Stomach (tissue), 9 donors: ENCODE data around the gene CCNQ. TPM values are rescaled to one million over a fixed set of nuclear protein-coding genes. Genes with fewer than 3 reads are reported as not detected.

Experiments
- DNase-seq, 2 donors: peaks; one replicate each; pipeline versions ENCODE4 v3.0.0 to v3.0.0-alpha.2; 2013 to 2019
- H3K27ac ChIP-seq, 5 donors: fragments of 200-600 bp in 4 of 5; sonication (generic) in 4 of 5; one replicate each; pipeline ENCODE4 v1.5.1; 2013 to 2019; ENCODE audit warnings: mild to moderate bottlenecking in 1 of 5, moderate library complexity in 1 of 5
- H3K27me3 ChIP-seq, 3 donors: fragments of 200-600 bp; sonication (generic); one replicate each; pipeline ENCODE4 v1.5.1; 2017 to 2019; ENCODE audit warnings: mixed run types in 1 of 3
- H3K36me3 ChIP-seq, 4 donors: fragments of 200-600 bp; sonication (generic); 1 replicate in 3 of 4; 2 replicates in 1 of 4; pipeline ENCODE4 v1.5.1; 2016 to 2019
- H3K4me1 ChIP-seq, 4 donors: fragments of 200-600 bp; sonication (generic); one replicate each; pipeline ENCODE4 v1.5.1; 2016 to 2019
- H3K4me3 ChIP-seq, 4 donors: fragments of 200-600 bp; sonication (generic) in 3 of 4; one replicate each; pipeline ENCODE4 v1.5.1; 2016 to 2019; ENCODE audit warnings: mild to moderate bottlenecking in 1 of 4
- H3K9me3 ChIP-seq, 4 donors: fragments of 200-600 bp; sonication (generic); one replicate each; pipeline ENCODE4 v1.5.1; 2016 to 2019
- CTCF ChIP-seq, 7 experiments: fragments of 450-650 bp in 4 of 7; fragments of 200-600 bp in 3 of 7; sonication (generic) in 3 of 7; IDR thresholded peaks; one replicate each; pipeline ENCODE4 v1.5.1; 2016 to 2019; ENCODE audit warnings: antibody characterized with exemption in 7 of 7, control low read depth in 2 of 7, mild to moderate bottlenecking in 1 of 7
- EP300 ChIP-seq: sonication (generic); formaldehyde crosslinking; IDR thresholded peaks from one replicate; pipeline ENCODE4 v1.6.1; 2017; ENCODE audit warnings: antibody characterized with exemption
- POLR2A ChIP-seq, 4 donors: fragments of 450-650 bp; IDR thresholded peaks; one replicate each; pipeline ENCODE4 v1.6.1; 2016; ENCODE audit warnings: antibody characterized with exemption in 4 of 4, control low read depth in 2 of 4, mild to moderate bottlenecking in 1 of 4, moderate library complexity in 1 of 4
- POLR2AphosphoS5 ChIP-seq, 3 donors: sonication (generic); formaldehyde crosslinking; IDR thresholded peaks; one replicate each; pipeline ENCODE4 v1.6.1; 2016; ENCODE audit warnings: antibody characterized with exemption in 3 of 3
- WGBS, 5 donors: extraction: QIAGEN DNeasy Blood & Tissue Kit in 3 of 5; methylation state at CpG; one replicate each; pipeline versions ENCODE4 v1.1.5 to v1.1.7; 2013 to 2018; 5-methylcytosine and 5-hydroxymethylcytosine counted together
- intact Hi-C: fragments of 100-400 bp; cut with DNase I; formaldehyde crosslinking; loops from one replicate; pipeline ENCODE4 v1.15.1; 2023; ENCODE audit warnings: low total_unique reads
- polyA plus RNA-seq, 3 donors: library from polyadenylated mRNA; stranded (reverse); fragments of 200-250 nt; gene quantifications; one replicate each; pipeline ENCODE4 v1.2.3, GENCODE V29; 2013
- total RNA-seq, 5 donors: library from RNA; depleted of rRNA; stranded (reverse); fragments of >200 nt; gene quantifications; one replicate each; pipeline versions ENCODE4 v1.1.0 to v1.2.3, GENCODE V29; 2014 to 2016
- donor health status: healthy with polysubstance abuse.
- donor health status: Bipolar disorder and iron deficiency.
- donor health status: healthy.

Gene CCNQ
- total and polyA plus RNA-seq, 8 donors: 0.58 to 55.4 (median 26.2) TPM; not detected in 1

GRCh38 chrX:153578200-153578835 lies 20.6 kb downstream of the CCNQ start:
- Histone ChIP-seq H3K9me3 (no peaks in the 10 kb centered on the region), H3K27me3 (peaks cover 0 to 20% (median 0%) of the 10 kb centered on the region in 3 donors), H3K36me3 (no peaks in the 10 kb centered on the region), H3K4me3 (no peak overlapping the region), H3K27ac (no peak overlapping the region), H3K4me1 (peaks cover 0 to 3% (median 0%) of the 10 kb centered on the region in 4 donors)
- intact Hi-C loops: no loop called here
- no peak for TF ChIP-seq POLR2AphosphoS5 (IDR thresholded peaks at IDR 0.05)
- no peak for TF ChIP-seq CTCF (IDR thresholded peaks at IDR 0.05)
- TF ChIP-seq EP300: no peak
- no peak for TF ChIP-seq POLR2A (IDR thresholded peaks at IDR 0.05)
- WGBS, 5 donors: 75 to 93% (median 87%) methylated on average over 13 to 18 of the region's 18 CpGs
- no peak for DNase-seq

- no peak overlapping the region for H3K27ac ChIP-seq
- no peaks in the 10 kb centered on the region for H3K4me1 ChIP-seq
- intact Hi-C loops: no loop called here
- H3K9me3 ChIP-seq: no peaks in the 10 kb centered on the region
- no peaks in the 10 kb centered on the region for H3K36me3 ChIP-seq
- TF ChIP-seq CTCF (IDR thresholded peaks at IDR 0.05): no peak
- no peak for TF ChIP-seq POLR2A (IDR thresholded peaks at IDR 0.05)
- TF ChIP-seq POLR2AphosphoS5 (IDR thresholded peaks at IDR 0.05): no peak
- no peak for TF ChIP-seq EP300
- peaks cover 0 to 20% (median 8%) of the 10 kb centered on the region in 3 donors for H3K27me3 ChIP-seq
- H3K4me3 ChIP-seq: no peak overlapping the region
- 82 to 94% (median 87%) methylated on average over 6 of the region's 6 CpGs; no CpG with 5 or more reads in 1 of the 5 donors for WGBS, 5 donors
- no peak for DNase-seq
Observed at GRCh38 chrX:153576961-153577360, 22.0 kb downstream of the CCNQ start.

GRCh38 chrX:153576239-153576870 lies 22.6 kb downstream of the CCNQ start:
- Histone ChIP-seq H3K27ac (no peak overlapping the region), H3K9me3 (no peaks in the 10 kb centered on the region), H3K4me1 (no peaks in the 10 kb centered on the region), H3K4me3 (no peak overlapping the region), H3K36me3 (no peaks in the 10 kb centered on the region), H3K27me3 (peaks cover 0 to 16% (median 12%) of the 10 kb centered on the region in 3 donors)
- TF ChIP-seq CTCF (IDR thresholded peaks at IDR 0.05) (no peak), POLR2AphosphoS5 (IDR thresholded peaks at IDR 0.05) (no peak), EP300 (no peak), POLR2A (IDR thresholded peaks at IDR 0.05) (no peak)
- WGBS, 5 donors: 59 to 69% (median 61%) methylated on average over 9 to 10 of the region's 10 CpGs
- intact Hi-C loops: no loop called here
- no peak for DNase-seq

GRCh38 chrX:153573984-153574383 lies 25.0 kb downstream of the CCNQ start:
- WGBS, 5 donors: 65 to 75% (median 72%) methylated on average over 2 to 4 of the region's 4 CpGs
- no peak overlapping the region for H3K27ac ChIP-seq
- DNase-seq: no peak
- H3K36me3 ChIP-seq: no peaks in the 10 kb centered on the region
- TF ChIP-seq CTCF (IDR thresholded peaks at IDR 0.05): no peak
- TF ChIP-seq POLR2A (IDR thresholded peaks at IDR 0.05): no peak
- H3K4me1 ChIP-seq: no peaks in the 10 kb centered on the region
- H3K9me3 ChIP-seq: no peaks in the 10 kb centered on the region
- H3K4me3 ChIP-seq: no peak overlapping the region
- intact Hi-C loops: no loop called here
- peaks cover 0 to 15% (median 12%) of the 10 kb centered on the region in 3 donors for H3K27me3 ChIP-seq
